HG02981 (cell line): ENCODE data around the gene CDCP1.

Experiments used
- ATAC-seq: cut with Tn5 transposase; IDR thresholded peaks from one replicate; pipeline ENCODE4 v1.9.1; 2021; ENCODE audit warnings: mild to moderate bottlenecking, moderate library complexity; ENCODE audit not compliant: unreplicated experiment

The CDCP1 gene

DNA sequence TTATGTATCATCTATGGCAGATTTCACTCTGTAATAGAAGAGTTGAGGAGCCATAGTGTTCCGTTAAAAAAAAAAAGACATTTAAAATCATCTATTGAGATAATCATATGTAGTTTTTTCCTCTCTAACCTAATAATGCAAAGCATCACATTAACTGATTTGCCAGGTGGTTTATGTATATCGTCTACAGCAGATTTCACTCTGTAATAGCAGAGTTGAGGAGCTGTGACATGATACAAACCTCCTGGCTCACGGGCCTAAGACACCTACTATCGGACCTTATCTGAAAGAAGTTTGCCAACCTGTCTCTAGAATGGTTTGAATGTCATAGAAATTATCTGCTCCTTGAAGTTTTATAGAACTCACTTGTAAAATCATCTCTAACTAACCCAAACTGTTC, 29.8 kb downstream of the CDCP1 start:
- ATAC-seq, result no peak

DNA sequence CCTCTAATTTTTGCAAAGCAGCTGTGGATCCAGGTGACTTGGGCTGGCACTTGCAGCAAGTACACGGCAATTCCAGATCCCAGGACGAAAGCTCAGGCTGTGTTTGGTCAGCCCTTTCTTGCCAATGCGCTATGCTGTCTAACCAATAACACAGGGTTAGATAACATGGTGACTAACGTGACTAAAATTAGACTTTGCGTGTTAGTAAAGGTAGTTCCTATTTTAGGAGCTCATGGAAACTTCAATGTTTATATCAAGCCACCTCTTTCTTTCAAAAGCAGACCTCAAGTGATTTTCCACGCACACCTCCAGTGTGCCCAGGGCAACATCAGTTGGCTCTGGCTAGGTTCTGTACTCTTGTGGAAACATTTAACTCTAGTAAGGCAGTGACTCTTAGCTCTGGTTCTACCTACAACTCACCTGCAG, 32.5 kb downstream of the CDCP1 start:
- no peak for ATAC-seq

GRCh38 chr3:45112939-45113338, 33.2 kb downstream of the CDCP1 start:
- no peak for ATAC-seq

DNA sequence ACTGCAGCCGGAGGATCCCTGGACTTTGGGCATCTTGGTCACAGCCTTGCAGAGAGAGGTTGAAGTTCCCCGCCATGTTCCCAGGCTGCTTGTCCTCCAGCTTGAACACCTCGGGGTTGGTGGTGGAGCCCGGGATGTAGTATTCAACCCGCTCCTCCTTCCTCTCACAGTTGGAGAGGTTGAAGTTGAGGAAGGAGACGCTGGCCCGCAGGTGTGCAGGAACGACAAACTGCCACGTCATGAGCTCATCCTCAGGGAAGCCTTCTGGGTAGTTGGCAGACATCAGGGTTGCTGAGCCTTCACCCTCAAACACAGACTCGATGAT, 35.7 kb downstream of the CDCP1 start:
- ATAC-seq, result no peak

DNA sequence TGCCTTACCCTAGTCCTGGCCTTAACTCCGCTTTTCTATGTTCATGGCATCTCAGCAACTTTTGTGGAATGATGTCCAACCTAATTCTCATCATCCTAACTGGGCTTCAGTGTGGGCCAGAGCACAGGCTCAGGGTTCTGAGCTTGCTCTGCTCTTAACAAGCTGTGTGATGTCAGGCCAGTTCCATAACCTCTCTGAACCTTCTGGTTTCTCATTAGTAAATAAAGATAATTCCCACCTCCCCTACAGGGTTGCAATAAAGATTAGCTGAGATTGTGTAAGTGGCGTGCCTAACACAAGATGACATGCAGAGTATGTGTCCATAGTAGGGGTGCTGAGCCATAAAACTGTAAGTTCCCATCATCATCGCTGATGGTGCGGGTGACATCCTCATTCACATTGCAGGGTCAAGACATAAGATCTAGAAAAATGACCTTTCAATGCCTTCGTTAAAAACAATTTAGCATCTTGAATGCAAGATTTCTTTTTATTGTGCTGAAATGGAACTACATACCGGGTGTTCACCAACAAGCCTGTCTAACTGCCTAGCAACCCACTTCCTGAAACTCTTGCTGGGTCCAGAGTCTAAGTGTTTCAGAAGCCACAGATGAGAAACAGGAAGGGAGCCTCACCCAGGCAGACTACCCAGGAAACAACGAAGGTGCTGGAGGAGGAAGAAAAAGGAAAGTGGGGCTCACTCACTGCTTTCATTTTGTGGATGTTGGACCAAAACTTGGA, 36.2 kb downstream of the CDCP1 start:
- no peak for ATAC-seq

GRCh38 chr3:45106874-45107273, 39.3 kb downstream of the CDCP1 start:
- no peak for ATAC-seq

- no peak for ATAC-seq
Measured at GRCh38 chr3:45105855-45106671, 40.1 kb downstream of the CDCP1 start.

- ATAC-seq, result no peak
Measured at GRCh38 chr3:45104715-45105711, 41.2 kb downstream of the CDCP1 start.

DNA sequence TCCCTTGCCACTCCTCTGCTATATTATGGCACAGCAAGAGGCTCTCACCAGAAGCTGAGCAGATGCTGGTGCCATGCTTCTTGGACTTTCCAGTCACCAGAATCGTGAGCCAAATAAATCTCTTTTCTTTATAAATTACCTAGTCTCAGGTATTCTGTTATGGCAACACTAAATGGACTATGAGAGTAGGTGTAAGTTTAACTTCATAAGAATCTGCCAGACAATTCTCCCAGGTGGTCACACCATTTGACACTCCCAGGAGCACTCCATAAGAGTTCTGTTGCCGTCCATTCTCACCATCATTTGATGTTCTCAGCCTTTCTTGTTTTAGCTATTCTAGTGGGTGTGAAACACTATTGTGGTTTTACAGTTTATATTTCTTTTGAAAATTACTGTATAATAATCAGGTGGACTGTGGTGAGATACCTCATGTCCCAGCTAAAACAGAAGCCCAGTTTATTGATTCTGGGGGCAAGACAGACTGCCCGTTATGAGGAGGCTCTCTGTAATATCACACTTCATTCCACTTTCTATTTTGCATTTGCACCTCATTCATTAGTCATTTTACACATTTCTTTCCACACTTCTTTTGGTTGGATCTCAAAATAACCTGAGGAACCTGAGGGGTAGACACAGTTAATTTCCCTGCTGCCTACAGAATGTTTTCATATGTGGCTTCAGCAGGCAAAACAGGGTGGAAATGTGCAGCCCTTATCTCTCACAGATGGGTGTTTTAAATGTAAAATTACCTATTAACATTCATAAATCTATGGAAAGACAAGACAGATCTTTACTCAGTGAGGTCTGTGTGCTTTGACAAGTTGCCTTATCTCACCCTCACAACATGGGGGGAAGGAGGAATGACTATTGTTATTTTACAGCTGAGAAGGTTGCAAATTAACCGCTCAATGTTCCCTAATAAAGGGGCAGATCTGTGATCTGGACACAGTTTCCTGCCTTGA, 42.1 kb downstream of the CDCP1 start:
- no peak for ATAC-seq

- ATAC-seq, result no peak
Measured at GRCh38 chr3:45103334-45103733, 42.8 kb downstream of the CDCP1 start.

DNA sequence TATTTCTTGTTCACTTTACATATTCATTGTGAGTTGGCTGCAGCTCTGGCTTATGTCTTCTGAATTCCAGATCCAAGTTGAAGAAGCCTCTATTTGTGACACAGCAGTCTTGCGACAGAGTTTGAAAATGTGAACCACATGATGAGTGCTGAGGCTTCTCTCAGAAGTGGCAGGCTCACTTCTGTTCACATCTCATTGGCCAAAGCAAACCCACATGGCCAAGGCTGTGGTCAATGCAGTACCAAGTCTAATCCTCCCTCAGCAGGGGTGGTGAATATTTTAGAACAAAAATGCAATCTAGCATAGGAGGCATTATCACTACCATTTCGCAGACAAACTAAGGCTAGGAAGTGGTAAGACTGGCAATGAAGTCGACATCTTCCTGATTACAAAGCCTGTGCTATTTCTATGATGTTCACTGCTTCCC, 45.2 kb downstream of the CDCP1 start:
- ATAC-seq, result no peak

GRCh38 chr3:45098310-45098709, 47.9 kb downstream of the CDCP1 start:
- ATAC-seq, result no peak

- ATAC-seq, result no peak
Measured at GRCh38 chr3:45097296-45097883, 48.8 kb downstream of the CDCP1 start.

DNA sequence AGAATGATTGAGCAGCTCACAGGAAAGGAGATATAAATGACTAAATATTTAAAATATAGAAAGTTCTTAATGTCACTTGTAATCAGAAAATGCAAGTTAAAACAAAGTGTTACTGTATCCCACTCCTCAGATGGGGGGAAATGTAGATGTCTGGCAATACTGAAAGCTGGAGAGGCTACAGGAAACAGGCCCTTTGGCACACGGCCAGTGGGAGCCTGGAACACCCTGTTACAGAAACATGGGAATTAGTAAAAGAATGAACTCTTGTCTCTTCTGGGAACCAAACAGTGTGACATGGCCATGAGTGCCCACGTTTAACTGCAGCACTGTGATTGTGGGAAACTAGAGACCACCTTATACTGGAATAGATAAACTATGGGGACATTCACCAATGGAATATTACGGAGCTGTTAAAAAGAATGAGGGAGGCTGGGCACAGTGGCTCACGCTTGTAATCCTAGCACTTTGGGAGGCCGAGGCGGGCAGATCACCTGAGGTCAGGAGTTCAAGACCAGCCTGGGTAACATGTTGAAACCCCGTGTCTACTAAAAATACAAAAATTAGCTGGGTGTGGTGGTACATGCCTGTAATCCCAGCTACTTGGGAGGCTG, 50.2 kb downstream of the CDCP1 start:
- ATAC-seq, result no peak

DNA sequence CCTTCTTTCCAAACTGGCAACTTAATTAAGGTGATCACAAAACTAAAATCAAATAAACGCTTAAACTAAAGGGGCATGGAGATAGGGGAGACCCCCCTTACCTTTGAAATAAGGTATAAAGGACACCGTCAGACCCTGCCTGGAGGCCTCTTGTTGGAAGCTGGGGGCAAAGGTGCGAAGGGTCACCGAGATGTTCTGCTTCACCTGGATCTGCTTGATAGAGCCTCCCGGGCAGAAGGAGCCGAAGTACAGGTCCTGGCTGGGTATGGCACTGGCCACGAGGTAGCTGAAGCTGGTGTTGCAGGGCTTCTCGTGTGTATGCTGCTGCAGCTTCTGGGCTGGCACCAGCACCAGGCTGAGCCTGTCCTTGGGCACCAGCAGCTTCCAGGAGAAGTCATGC, 53.0 kb downstream of the CDCP1 start:
- ATAC-seq, result no peak

- ATAC-seq, result no peak
Measured at GRCh38 chr3:45092132-45093031, 53.8 kb downstream of the CDCP1 start.

DNA sequence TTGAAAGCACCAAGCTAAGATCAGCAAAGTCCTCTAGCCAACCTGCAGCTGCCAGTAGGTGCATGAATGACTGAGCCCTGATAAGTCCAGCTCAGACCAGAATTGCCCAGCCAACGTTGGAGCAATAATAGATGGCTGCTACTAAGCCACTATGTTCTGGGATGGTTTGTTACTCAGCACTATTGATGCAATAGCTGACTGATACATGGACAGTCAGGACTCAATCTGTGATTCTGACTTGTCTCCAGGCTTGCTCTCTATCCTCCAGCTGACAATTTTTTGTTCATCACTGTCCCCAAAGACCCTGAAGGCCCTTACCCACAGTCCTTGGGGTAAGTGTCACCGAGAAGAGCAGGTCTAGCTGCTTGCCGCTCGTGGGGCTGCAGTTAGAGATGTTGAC, 55.3 kb downstream of the CDCP1 start:
- ATAC-seq, result no peak
